HG02852 (cell line): ENCODE data around the gene LEF1.
"Not testable (repeated sequence)": the region's sequence is repeated elsewhere in the genome, so short reads cannot be mapped to it uniquely, and the experiment has no call there.

Experiments
- ATAC-seq: cut with Tn5 transposase; IDR thresholded peaks from one replicate; pipeline ENCODE4 v1.9.1; 2021; ENCODE audit warnings: mild to moderate bottlenecking, moderate library complexity; ENCODE audit not compliant: unreplicated experiment

The LEF1 gene

DNA sequence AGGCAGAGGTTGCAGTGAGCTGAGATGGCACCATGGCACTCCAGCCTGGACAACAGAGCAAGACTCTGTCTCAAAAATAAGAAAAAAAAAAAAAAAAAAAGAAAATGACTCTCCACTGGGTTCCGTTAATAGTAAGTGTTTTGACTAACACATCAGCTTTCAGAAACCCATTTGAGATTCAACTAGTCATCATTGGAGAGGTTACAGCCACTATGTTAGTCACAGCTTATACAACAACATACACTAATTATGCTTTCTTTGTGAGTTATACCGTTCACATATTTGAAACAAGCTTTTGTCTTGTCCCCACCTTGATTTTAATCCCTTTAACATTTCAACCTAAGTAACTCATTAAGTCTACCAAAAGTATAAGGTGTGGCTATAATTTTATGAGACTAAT, 130.8 kb downstream of the LEF1 start:
- ATAC-seq = no peak

DNA sequence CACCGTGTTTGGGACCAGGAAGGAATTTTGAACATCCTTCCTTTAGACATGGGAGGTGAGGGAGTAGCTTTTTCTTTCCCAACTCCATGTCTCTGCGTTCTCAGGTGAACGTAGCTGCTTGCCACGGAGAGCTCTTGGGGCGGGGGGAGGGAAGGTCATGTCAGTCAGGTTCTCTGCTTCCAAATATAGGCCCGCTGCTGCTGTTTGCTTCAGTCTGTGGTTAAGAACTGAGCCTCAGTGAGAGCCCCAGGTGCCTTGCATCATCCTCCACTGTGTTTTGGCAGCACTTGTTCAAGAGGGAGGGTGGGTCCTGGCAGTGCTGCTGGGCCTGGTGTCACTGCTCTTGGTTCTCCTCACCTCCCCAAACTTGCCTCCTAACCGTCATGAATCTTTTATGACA, 132.5 kb downstream of the LEF1 start:
- peak; percentile 94 for ATAC-seq

DNA sequence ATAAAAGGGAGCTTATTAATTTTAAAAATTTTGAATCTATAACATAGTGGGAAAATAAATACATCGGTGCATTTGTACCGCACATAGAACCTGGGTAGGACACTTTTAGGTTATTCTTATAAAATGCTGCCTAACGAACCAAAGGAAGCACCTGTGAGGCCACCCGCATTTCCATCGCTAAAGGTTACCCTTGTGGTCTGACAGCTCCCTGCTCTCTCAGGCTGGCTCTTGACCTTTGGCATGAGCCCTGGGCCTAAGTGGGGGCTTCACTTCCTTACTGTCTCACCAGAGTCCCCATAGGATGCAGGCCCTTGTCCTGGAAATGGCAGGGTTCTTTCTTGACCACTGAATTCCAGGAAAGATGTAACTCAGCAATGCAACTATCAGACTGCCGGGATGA, 133.0 kb downstream of the LEF1 start:
- ATAC-seq = no peak

DNA sequence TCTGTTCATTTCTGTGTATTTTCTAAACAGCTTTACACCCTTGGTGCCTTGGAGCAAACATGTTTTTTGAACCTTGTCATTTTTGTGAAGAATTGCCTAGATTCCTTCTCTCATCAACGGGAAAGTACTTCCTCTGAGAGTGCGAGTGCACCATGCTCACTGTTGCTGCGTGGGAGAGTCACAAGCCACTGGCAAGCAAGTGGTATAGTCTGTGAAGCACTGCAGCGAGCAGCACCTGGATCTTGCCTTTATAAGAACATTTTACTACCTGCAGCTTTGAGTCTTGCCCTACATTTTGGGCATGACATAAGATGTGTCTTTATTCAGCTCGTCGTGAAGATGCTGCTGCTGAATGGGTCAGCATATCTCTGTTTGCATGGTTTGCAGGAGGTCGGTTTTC, 134.2 kb downstream of the LEF1 start:
- ATAC-seq = no peak

DNA sequence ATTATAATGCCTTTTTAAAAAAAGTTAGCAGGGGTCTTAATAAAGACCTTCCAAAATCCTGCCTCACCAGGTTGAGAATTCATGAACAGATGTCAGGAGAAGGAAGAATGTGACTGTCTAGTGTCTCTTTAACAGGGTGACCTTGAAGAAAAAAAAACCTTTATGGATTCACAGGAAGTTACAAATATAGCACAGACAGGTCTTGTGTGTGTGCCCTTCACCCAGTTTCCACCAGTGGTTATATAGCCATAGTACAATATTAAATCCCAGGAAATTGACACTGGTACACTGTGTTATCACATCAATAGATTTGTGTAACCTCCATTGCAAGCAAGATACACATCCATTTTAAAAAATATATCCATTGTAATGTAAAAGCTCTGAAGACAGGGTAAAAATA, 135.4 kb downstream of the LEF1 start:
- ATAC-seq = no peak

DNA sequence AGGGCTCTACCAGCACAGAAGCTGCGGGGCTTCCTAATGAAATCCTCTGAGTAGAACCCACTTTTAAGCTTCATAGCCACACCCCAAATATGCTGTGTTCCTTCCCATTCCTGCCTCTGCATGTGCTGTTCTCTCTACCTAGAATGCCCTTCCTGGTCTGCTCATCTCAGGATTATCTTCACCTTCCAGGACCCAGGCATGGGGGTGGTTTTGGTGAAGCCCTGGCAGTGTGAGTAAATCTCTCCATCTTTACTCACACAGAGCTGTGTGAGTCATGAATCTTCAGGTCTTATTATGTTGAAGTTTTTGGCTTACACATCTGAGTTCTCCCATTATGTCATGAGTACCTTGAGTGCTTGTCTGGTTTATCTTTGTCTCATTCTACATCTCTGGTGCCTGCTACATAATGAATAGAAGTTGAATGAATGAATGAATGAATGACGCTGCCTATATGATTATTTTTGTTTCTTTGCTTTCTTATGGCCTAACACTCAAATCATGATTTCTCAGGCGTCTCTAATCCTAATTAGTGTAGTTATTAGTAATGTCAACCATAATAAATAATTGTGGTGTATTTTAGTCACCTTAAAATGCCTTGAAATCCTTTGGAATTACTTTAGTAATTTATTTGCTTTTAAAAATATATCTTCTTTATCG, 137.2 kb downstream of the LEF1 start:
- ATAC-seq = no peak

DNA sequence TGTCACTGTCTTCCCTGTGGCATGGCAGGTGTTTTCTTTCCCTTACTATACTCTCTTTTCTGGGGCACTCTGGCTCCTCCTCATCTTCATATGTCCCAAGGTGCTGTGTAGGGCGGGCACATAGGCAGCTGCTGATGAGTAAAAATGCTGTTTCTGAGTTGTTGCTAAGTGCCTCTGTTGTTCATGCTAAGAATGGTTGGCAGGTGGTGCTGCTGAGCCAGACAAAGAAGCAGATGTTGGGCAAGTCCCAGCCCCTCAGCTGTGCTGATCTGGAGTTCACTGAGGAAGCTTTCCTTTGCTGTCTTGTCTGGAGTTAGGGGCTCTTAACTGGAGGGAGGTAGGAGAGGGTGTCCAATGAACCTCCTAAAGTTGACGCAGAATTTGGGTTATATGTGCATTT, 138.4 kb downstream of the LEF1 start:
- peak; percentile 93 for ATAC-seq

DNA sequence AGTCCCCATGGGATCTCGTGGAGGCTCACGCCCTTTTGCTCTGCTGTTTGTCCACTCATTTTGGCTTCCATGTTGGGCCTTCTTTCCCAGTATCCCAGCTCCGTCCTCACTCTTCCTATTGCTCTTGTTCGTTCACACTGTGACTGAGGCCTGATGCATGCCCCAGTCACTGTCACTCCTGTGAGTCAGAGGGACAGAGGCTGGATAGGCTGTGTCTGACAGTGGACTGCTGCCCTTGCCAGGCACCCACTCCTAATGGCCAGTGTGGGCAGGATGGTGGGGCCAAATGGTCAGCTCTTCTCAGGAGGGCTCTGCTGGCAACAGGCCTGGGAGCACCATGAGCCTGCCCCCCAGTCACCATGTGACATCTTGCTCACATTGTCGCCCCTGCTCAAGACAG, 139.0 kb downstream of the LEF1 start:
- ATAC-seq = no peak

DNA sequence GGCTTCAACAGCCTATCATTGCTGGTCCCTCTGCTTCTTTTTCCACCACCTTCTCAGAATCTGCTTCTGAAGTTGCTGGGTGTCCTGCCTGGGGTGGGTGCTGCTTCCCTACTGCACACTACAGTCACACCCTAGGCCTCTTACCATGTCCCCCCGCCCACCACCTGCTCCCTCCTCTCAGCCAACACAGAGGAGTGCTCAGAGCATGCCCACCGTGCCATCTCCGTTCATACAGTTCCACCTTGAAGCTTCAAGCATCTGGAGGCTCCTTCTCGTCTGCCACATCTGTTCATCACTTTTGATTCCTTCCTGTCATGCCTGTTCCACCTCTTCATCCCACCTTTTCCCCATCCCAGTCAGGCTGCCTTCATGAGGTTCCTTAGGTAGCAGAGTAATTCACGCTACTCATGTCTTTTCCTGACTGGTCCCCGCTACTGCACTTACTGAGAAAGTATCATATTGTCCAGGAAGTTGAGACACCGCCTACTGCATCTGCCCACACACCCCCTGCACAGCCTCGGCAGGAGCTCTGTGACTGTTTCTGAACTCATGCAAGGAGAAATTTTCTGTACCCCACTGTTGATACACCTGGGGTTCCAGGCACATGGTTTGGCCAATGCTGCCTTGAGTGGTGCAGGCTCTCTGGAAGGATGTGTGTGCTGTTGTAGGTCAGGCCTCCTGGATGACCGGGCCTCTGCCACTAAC, 139.6 kb downstream of the LEF1 start:
- peak; percentile 35 for ATAC-seq

DNA sequence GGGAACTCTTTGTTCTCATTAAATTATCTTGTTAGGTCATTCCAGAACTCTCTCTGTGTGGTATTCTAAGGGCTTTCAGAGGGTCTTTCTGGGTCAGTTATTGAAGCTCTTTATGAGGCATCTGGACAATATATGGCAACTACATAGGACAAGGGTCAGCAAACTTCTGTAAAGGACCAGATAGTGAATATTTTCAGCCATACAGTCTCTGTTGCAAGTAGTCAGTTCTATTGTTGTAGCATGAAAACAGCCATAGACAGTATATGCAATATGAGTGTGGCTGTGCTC, 143.9 kb downstream of the LEF1 start:
- no peak for ATAC-seq

DNA sequence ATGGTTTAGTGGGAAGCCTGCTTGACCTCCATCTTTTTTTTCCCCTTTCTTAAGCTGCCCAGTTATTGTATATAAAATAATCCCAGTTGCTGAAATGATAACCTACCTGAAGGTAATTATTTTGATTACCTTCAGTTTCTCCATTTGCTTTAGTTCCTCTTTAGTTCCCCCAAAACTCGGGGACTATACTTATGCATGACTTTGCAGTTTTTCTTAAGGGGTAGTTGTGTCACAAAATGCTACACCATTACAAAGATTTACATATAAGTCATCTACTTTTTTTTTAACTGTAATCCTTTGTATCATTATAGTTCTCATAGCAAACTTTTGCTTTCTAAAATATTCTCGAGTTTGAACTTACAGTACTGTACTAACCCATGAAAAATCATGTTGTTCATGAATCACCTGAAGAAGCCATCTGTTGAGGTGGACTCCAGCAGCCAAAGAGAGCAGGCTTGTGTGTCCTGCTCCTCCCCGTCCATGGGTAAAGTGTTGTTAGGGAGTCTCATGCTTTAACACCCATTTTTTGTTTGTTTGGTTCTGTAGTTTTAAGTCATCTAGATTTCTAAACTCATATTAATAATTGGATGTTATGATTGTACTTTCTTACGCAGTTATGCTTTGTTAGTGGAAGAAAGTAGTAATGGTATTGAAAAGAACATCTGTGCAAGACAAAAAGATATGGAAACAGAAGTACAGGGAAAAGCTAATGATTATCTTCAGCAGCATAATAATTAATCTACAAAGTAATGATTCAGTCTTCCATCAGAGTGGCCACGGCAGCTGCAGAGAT, 144.5 kb downstream of the LEF1 start:
- ATAC-seq = no peak

DNA sequence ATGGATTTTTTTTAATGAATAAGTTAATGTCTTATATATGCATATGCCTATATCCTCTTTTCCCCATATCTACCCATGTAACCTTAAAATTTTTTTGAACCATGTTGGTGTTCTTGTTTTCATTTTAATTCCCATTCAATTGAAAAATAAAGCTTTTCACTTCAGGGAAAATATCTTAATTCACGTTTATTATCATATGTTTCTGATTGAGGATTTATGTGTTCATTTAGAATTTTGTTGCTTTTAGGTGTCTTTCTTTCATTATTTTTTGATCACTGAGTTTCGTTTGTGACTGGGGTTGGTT, 149.9 kb downstream of the LEF1 start:
- ATAC-seq = no peak

DNA sequence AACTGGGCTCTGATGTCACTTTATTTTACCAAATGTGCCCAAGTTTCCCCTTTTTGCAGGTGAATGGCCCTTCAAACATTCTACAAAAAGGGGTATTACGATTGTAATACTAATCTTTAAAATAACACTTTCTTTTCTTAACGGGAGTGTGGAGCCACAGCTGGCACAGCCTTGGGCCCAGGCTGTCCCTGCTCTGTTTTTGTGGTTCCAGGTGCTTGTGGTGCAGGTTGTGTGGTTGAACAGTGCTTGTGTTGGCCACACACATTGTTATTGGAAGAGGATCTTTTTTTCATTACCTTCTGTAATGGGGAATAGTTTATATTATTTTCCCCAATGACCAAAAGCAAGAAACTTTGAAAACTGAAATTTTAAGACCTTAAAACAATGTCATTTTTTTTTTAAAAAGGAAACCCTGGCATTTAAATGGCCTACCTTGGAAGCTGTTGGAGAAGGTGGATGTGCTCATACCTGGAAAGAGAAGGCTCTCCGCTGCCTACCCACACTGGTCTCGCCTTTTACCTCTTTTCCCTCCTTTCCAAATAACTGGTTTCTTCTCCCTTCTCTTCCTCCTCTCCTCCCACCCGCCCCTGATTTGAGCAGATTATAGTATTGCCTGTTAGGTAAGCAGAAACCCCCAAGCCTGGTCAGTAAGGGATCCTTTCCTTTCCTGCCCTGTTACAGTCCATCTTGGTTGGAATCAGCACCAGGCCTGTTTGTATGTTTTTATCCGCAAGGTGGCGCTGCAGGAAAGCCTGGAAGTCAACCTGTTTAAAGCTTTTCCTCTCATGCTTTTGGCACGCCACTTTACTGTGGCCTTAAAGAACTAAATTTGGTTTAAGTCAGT, 150.5 kb downstream of the LEF1 start:
- peak; percentile 93 for ATAC-seq

DNA sequence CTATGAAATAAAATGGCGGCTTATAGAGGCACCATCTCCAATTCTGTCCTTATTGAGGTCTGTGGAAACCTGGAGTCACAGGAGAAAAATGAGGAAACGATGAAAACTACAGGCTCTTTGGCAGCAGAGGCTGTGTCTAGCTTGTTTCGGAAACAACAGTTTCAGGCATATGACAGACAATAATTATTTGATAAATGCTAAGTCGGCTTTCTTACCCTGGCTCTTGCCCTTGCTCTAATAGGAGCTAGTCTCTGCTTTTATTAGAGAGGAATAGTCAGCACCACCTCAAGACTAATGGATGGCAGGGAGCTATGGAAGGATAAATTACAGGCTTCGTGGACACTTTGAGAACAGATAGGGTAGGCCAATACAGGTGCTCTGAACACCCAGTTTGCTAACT, 154.8 kb downstream of the LEF1 start:
- ATAC-seq = no peak

DNA sequence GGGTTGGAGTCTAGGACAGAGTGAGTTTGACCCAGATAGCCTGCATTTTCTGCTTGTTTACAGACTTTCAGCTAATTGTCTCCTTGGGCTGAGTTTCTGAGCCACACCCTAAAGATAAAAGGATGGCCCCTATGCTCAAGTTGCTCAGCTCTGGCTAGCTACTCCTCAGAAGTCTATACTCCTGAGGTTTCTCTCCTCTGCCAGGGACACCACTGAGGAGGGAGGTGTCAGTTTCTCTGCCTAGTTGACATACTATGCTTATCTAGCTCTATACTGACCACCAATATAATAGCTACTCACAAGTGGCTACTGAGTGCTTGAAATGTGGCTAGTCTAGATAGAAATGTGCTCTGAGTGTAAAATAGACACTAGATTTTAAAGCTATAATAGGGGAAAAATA, 155.4 kb downstream of the LEF1 start:
- no peak for ATAC-seq

DNA sequence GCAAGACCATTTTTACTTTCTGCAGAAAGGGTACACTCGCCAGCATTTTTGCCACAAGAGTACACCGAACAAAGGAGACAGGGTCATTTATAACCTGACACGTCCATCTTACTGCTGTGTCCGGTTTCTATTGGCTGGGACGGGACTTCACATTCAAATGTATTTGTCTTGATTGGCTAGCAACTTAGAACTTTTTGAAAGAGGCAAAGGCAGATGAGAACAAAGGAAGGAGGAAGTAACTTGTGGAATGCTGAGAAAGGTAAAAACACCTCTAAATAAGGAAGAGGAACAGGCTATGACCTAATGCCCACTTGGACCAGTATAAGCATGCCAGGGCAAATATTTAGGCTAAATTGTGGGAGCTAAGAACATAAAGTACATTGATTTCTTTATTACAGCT, 156.3 kb downstream of the LEF1 start:
- not testable (repeated sequence) for ATAC-seq

DNA sequence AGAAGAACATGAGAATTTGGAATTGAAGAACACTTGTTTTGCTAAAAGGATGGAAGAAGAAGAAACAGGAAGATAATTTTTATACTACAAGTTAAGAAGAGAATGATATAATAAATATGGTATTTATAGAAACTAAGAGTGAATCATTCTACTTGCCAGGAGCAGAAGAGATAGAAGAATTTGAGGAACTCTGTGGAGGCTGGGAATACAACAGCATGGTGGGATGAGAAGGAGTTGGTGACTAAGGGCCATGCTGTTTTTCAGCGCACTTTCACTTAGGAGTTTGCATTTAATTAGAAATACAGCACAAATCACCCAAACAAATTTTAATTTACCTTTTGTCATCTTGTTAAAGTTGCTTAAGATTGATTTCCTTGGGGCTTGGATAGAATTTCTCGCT, 158.6 kb downstream of the LEF1 start:
- ATAC-seq = no peak

DNA sequence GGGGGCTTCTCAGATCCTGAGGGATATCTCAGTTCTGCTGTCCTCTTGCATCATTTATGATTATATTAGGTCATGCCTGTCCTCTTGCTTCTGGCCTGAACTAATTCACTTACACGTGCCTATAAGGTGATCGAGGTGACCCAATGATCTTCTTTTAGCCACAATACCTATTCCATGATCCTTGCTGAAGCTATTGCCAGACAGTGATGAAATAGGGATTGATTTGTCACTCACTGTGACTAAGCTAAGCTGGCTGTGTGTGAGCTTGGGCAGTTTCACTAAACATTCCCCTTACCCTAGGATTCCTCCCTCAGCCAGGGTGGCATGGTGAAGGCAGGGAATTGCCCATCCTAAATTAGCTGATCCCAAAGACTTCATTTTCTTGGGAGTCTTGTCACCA, 160.0 kb downstream of the LEF1 start:
- ATAC-seq = no peak

DNA sequence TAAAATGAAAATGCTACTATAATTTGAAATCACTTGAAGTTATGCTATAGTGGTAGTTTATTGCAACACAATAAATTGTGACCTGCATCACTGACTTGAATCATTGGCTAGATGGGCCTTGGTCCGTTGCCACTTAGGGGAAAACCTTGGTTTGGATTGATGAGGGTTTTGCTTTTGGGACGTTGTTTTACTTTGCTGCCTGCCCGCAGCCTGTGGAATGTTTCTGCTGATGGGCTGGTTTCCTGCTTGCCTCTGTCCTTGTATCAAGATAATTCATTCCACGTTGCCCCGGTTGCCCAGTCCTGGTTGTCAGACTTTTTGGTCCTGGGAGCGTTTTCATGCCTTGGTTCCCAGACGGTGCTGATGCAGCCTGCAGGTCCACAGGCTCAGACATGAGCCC, 160.7 kb downstream of the LEF1 start:
- no peak for ATAC-seq

DNA sequence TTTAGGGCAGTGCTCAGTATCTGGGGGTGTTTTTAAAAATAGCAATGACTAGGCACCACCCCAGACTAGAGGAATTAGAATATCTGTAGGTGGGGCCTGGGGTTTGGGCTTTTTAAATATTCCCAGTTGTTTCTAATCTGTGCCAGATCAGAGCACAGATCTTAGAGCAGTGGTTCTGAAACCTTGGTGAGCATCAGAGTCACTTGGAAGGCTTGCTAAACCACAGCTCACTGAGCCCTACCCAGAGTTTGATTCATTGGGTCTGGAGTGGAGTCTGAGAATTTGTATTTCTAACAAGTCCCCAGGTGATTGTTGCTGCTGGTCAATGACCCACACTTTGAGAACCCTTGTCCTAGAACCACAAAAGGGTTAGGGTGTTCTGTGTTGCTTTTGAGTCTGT, 162.4 kb downstream of the LEF1 start:
- ATAC-seq = no peak

DNA sequence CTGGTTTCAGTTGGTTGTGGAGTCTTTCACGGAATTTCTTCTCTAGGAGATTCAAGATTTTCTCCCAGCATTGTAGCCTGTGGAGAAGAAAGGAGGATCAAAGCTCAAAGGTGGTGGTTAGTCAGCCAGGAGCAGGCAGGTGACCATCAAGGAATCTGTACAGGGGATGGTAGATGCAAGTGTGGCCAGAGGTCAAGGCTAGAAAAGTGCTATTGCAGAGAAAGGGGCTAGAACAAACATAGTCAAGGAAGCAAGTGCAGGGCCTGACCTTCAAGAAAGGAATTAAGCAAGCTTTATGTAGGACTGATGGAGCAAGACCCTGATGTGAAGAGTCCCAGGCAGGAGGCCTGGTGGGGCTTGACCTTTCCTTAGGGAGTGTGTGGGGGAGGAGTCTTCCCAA, 162.9 kb downstream of the LEF1 start:
- ATAC-seq = no peak

DNA sequence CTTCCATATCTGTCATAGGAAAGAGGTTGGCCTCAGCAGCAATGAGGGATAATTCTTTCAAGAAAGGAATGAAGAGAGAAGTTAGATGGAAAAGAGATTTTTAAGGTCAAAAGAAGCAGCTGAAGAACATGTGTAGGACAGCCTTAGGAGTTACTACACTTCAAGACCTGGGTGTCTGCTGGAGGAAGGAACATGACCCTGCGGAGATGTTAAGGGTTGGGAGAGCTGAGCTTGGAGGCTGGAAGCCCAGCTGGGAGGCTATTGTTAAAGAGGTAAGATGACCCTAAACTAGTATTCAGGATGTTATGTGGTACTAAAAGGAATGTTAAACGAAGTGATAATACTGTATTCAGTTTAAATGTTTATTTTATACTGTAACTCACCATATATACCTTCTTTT, 164.1 kb downstream of the LEF1 start:
- no peak for ATAC-seq
